LNCaP clone FGC (cell line): ENCODE results near the gene ATP8B4.

Experiments
- DNase-seq: peaks from one replicate; pipeline ENCODE4 v3.0.0-alpha.2; 2011; ENCODE audit warnings: low read depth
- H3K4me3 ChIP-seq: 2 replicates; pipeline ENCODE4 v1.5.1; 2011; ENCODE audit warnings: mild to moderate bottlenecking, low read depth, low read length, control low read depth
- TF ChIP-seq, protein P1 (sequence below): IDR thresholded peaks from 2 replicates; pipeline ENCODE4 v1.5.1; 2012; ENCODE audit warnings: mild to moderate bottlenecking; ENCODE audit not compliant: control insufficient read depth, insufficient read depth; ENCODE audit errors: extremely low read depth

The ATP8B4 gene

DNA sequence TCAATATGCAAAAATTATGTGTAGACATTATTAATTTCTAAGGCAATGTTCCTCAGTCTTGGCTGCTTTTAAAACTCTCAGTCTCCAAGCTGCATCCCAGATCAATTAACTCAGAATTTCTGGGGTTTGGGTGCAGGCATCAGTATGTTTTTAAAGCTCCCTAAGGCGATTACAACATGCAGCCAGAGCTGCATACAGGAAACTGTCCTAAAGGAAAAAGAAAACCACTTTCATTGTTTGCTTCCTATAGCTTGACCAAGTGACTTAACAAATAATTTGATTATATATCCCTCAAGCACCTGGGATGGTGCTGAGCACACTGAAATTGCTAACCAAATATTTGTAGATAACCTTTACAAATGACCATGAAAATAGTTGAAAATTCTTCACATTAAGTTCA, 303.5 kb downstream of the ATP8B4 start:
- no peak overlapping the region for H3K4me3 ChIP-seq
- no peak for DNase-seq
- TF ChIP-seq, protein P1, sequence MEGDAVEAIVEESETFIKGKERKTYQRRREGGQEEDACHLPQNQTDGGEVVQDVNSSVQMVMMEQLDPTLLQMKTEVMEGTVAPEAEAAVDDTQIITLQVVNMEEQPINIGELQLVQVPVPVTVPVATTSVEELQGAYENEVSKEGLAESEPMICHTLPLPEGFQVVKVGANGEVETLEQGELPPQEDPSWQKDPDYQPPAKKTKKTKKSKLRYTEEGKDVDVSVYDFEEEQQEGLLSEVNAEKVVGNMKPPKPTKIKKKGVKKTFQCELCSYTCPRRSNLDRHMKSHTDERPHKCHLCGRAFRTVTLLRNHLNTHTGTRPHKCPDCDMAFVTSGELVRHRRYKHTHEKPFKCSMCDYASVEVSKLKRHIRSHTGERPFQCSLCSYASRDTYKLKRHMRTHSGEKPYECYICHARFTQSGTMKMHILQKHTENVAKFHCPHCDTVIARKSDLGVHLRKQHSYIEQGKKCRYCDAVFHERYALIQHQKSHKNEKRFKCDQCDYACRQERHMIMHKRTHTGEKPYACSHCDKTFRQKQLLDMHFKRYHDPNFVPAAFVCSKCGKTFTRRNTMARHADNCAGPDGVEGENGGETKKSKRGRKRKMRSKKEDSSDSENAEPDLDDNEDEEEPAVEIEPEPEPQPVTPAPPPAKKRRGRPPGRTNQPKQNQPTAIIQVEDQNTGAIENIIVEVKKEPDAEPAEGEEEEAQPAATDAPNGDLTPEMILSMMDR: no peak

DNA sequence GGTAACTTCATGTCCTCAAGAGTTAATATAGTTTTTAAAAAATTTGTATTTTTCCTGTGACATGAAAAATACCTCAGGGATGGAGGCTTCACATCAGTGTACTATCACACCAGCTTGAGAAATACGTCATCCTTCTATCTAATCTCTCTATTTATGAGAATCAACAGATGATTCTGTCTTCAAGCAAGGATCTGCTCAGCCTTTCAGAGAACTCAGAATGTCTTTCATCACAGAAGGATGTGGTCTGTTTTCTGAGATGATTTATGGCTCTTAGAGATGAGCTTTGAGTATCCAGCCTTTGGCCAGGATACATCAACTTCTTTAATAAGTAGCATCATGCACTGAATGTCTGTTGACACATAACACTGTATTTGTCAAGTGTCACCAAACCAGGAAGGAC, 304.3 kb downstream of the ATP8B4 start:
- TF ChIP-seq, protein P1: no peak
- DNase-seq: no peak
- H3K4me3 ChIP-seq: no peak overlapping the region

DNA sequence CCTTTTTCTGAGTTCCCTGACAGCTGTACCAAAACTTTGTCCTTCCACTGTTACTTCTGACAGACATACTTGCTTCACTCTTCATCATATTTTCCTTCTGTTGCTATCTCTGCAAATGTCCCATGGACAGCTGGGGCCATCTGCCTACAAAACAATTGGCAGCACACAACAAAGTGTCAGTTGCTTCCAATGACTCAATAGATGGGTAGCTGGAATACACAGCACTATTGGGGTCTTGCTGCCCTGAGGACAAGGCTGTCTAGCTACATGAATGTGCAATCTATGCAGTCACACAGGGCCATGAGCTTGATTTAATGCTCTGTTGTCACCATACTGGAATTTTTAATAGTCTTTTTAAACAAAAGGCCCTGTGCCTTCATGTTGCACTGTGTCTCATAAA, 305.4 kb downstream of the ATP8B4 start:
- no peak for DNase-seq
- no peak overlapping the region for H3K4me3 ChIP-seq
- TF ChIP-seq, protein P1: no peak

DNA sequence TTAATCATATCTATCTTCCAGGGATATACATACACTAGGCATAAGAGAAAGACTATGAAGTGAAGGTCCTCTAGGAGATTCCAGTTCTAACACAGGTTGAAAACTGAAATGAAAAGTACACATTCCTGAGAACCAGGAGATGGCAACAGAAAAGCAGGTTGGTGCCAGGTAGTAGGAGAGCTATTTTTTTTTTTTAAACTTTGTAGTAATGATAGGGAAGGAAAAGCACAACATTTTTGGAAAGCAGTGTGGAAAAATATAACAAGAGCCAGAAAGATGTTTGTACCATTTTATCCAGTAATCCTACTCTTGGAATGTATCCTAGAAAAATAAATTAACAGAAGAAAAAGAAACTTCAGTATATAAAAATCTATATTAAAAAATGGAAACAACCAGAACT, 308.3 kb downstream of the ATP8B4 start:
- TF ChIP-seq, protein P1: 0 out of 2 replicates have a peak, but pooled peaks have one; percentile 3
- H3K4me3 ChIP-seq: no peak overlapping the region
- DNase-seq: no peak

DNA sequence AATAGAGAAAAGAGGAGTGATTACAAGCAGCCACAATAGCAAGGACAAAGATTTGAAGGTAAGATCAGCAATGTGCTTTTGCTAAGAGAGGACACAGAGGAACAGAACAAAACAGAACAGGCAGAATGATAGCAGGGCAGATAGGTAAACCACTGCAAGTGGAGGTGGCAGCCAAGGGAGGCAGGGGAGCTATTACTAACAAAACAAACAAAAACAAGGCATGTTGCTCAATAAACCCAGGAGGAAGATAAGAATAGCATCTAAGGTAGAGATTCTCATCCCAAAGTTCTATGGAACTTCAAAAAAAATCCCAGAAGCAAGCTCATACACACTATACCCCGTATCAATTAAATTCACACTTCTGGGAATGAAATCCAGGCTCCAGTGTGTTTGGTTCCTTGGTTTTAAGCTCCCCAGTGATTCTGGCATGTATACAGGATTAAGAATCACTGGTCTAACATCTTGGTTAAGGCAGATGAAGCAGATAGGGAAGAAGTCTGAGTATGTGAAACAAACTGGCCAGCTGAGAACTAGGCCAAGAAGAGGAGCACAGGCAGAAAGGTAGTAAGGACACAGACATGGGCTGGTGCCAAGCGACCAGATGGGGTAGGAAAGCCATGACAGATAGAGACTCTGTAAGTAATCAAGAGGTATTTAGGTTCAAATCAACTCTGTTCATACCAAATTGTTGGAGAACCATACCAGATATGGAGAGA, 309.0 kb downstream of the ATP8B4 start:
- TF ChIP-seq, protein P1: no peak
- DNase-seq: no peak
- no peak overlapping the region for H3K4me3 ChIP-seq

DNA sequence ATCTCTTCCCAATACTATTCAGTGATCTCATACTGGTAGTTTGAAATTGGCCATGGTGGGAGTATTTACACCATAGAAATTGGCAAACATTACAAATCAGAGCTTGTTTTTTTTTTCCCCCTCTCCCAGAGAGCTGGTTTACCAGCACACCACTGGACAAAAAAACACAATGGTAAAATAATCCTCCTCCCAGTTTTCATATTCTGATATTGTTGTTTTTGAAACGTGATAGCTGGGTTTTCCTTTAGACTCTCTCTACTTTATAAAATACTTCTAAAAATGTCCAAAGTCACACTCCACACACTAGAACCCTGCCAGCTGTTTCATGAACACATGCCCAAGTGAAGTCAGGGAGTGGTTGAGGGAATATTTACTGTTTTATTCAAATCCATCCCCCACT, 310.7 kb downstream of the ATP8B4 start:
- H3K4me3 ChIP-seq: no peak overlapping the region
- DNase-seq: no peak
- TF ChIP-seq, protein P1: no peak
